ENCODE results near the gene PSMB4. TPM values are rescaled to one million over a fixed set of nuclear protein-coding genes. Genes with fewer than 3 reads are reported as not detected.
"Not testable (repeated sequence)": the region's sequence is repeated elsewhere in the genome, so short reads cannot be mapped to it uniquely, and the experiment has no call there.

PSMB4 gene
- polyA plus RNA-seq (2013, experiment 1 of 2): 308 TPM
- polyA plus RNA-seq (2013, experiment 2 of 2): 270 TPM

DNA sequence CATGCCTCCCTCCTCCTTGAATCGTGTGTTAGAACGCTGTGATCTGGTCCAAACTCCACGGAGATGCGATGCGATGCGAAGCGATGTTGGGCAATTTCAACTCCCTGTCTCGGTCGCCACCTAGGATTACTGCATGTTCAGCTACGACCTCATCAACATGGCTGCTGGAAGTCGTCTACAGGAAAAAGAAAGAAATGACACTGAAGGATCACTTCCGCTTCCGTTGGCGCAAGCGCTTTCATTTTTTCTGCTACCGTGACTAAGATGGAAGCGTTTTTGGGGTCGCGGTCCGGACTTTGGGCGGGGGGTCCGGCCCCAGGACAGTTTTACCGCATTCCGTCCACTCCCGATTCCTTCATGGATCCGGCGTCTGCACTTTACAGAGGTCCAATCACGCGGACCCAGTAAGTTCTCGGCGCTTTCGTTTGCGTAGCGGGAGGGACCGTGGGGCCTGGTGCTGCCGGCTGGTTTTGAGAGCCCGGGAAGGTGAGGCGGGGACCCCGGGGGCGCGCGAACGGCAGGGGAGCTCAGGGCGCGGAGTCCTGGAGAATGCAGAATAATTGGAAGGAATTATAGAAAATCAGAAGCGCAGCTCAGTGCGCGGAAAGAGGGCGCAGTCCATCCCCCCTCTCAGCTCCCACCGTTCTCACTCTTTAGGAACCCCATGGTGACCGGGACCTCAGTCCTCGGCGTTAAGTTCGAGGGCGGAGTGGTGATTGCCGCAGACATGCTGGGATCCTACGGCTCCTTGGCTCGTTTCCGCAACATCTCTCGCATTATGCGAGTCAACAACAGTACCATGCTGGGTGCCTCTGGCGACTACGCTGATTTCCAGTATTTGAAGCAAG is at the start of gene PSMB4:
Gene PSMB4, plus strand, starts transcription at position 250 of the 848 bp plus-strand sequence. Its CDS starts 15 bp downstream, at position 265.
- 0 to 1% methylated on average over 56 to 58 of the region's 63 CpGs for WGBS, 2 experiments (ENCODE audit: insufficient coverage in 2 of 2)
- peaks cover 39% of the 10 kb centered on the region for H3K36me3 ChIP-seq (ENCODE audit: control insufficient read depth, insufficient read depth, low read length)
- peak within 1 kb of the TSS; percentile 80 for H3K4me3 ChIP-seq (ENCODE audit: extremely low read depth, insufficient read depth, low read length, poor library complexity, severe bottlenecking)
- peak within 1 kb of the TSS; percentile 86 for H3K27ac ChIP-seq (ENCODE audit: low read depth, low read length, severe bottlenecking)
- H3K4me1 ChIP-seq (ENCODE audit: control insufficient read depth, insufficient read depth, low read length, poor library complexity, severe bottlenecking): peaks cover 10% of the 10 kb centered on the region
- no peaks in the 10 kb centered on the region for H3K9me3 ChIP-seq (ENCODE audit: control insufficient read depth, low read length)

GRCh38 chr1:151350323-151350722 is 49.0 kb upstream of the PSMB4 start:
- WGBS, 2 experiments (ENCODE audit: insufficient coverage in 2 of 2): 92% methylated on average over 4 to 7 of the region's 9 CpGs
- not testable (repeated sequence) for H3K4me3 ChIP-seq (ENCODE audit: extremely low read depth, insufficient read depth, low read length, poor library complexity, severe bottlenecking)

GRCh38 chr1:151352021-151352718 is 47.2 kb upstream of the PSMB4 start:
- peaks cover 10% of the 10 kb centered on the region for H3K9me3 ChIP-seq (ENCODE audit: control insufficient read depth, low read length)
- no peak overlapping the region for H3K4me3 ChIP-seq (ENCODE audit: extremely low read depth, insufficient read depth, low read length, poor library complexity, severe bottlenecking)
- H3K4me1 ChIP-seq (ENCODE audit: control insufficient read depth, insufficient read depth, low read length, poor library complexity, severe bottlenecking): no peaks in the 10 kb centered on the region
- WGBS, 2 experiments (ENCODE audit: insufficient coverage in 2 of 2): 93% methylated on average over 5 to 6 of the region's 6 CpGs
- no peaks in the 10 kb centered on the region for H3K36me3 ChIP-seq (ENCODE audit: control insufficient read depth, insufficient read depth, low read length)
- no peak overlapping the region for H3K27ac ChIP-seq (ENCODE audit: low read depth, low read length, severe bottlenecking)

More at GRCh38 chr1:151350323-151350722, 49.0 kb upstream of the PSMB4 start:
- H3K36me3 ChIP-seq (ENCODE audit: control insufficient read depth, insufficient read depth, low read length); H3K4me1 ChIP-seq (ENCODE audit: control insufficient read depth, insufficient read depth, low read length, poor library complexity, severe bottlenecking); H3K27ac ChIP-seq (ENCODE audit: low read depth, low read length, severe bottlenecking): not testable (repeated sequence)
- peaks cover 10% of the 10 kb centered on the region for H3K9me3 ChIP-seq (ENCODE audit: control insufficient read depth, low read length)

- Histone ChIP-seq H3K4me1 (ENCODE audit: control insufficient read depth, insufficient read depth, low read length, poor library complexity, severe bottlenecking) (no peaks in the 10 kb centered on the region), H3K27ac (ENCODE audit: low read depth, low read length, severe bottlenecking) (no peak overlapping the region), H3K4me3 (ENCODE audit: extremely low read depth, insufficient read depth, low read length, poor library complexity, severe bottlenecking) (no peak overlapping the region), H3K36me3 (ENCODE audit: control insufficient read depth, insufficient read depth, low read length) (no peaks in the 10 kb centered on the region), H3K9me3 (ENCODE audit: control insufficient read depth, low read length) (peaks cover 12% of the 10 kb centered on the region)
- WGBS, 2 experiments (ENCODE audit: insufficient coverage in 2 of 2): 67% methylated on average over 1 of the region's 2 CpGs; no CpG with 5 or more reads in 1 of the 2 experiments
Measured at GRCh38 chr1:151356696-151357095, 42.7 kb upstream of the PSMB4 start.

- H3K4me1 ChIP-seq (ENCODE audit: control insufficient read depth, insufficient read depth, low read length, poor library complexity, severe bottlenecking): no peaks in the 10 kb centered on the region
- peaks cover 20% of the 10 kb centered on the region for H3K36me3 ChIP-seq (ENCODE audit: control insufficient read depth, insufficient read depth, low read length)
- H3K27ac ChIP-seq (ENCODE audit: low read depth, low read length, severe bottlenecking): no peak overlapping the region
- peaks cover 12% of the 10 kb centered on the region for H3K9me3 ChIP-seq (ENCODE audit: control insufficient read depth, low read length)
- H3K4me3 ChIP-seq (ENCODE audit: extremely low read depth, insufficient read depth, low read length, poor library complexity, severe bottlenecking): no peak overlapping the region
Measured at GRCh38 chr1:151361883-151362282, 37.5 kb upstream of the PSMB4 start.

GRCh38 chr1:151362308-151363155 is 36.8 kb upstream of the PSMB4 start:
- Histone ChIP-seq H3K9me3 (ENCODE audit: control insufficient read depth, low read length) (peaks cover 12% of the 10 kb centered on the region), H3K4me3 (ENCODE audit: extremely low read depth, insufficient read depth, low read length, poor library complexity, severe bottlenecking) (no peak overlapping the region), H3K4me1 (ENCODE audit: control insufficient read depth, insufficient read depth, low read length, poor library complexity, severe bottlenecking) (no peaks in the 10 kb centered on the region), H3K27ac (ENCODE audit: low read depth, low read length, severe bottlenecking) (no peak overlapping the region), H3K36me3 (ENCODE audit: control insufficient read depth, insufficient read depth, low read length) (peaks cover 20% of the 10 kb centered on the region)
- 94 to 100% methylated on average over 1 to 2 of the region's 3 CpGs for WGBS, 2 experiments (ENCODE audit: insufficient coverage in 2 of 2)

- H3K36me3 ChIP-seq (ENCODE audit: control insufficient read depth, insufficient read depth, low read length): peaks cover 23% of the 10 kb centered on the region
- peaks cover 1% of the 10 kb centered on the region for H3K4me1 ChIP-seq (ENCODE audit: control insufficient read depth, insufficient read depth, low read length, poor library complexity, severe bottlenecking)
- no peak overlapping the region for H3K27ac ChIP-seq (ENCODE audit: low read depth, low read length, severe bottlenecking)
- H3K4me3 ChIP-seq (ENCODE audit: extremely low read depth, insufficient read depth, low read length, poor library complexity, severe bottlenecking): no peak overlapping the region
- WGBS, 2 experiments (ENCODE audit: insufficient coverage in 2 of 2): 78 to 90% methylated on average over 1 to 3 of the region's 4 CpGs
- peaks cover 12% of the 10 kb centered on the region for H3K9me3 ChIP-seq (ENCODE audit: control insufficient read depth, low read length)
Measured at GRCh38 chr1:151364996-151365395, 34.4 kb upstream of the PSMB4 start.

- 95 to 100% methylated on average over 4 of the region's 8 CpGs for WGBS, 2 experiments (ENCODE audit: insufficient coverage in 2 of 2)
- H3K4me3 ChIP-seq (ENCODE audit: extremely low read depth, insufficient read depth, low read length, poor library complexity, severe bottlenecking): no peak overlapping the region
- H3K9me3 ChIP-seq (ENCODE audit: control insufficient read depth, low read length): no peaks in the 10 kb centered on the region
- H3K36me3 ChIP-seq (ENCODE audit: control insufficient read depth, insufficient read depth, low read length): peaks cover 23% of the 10 kb centered on the region
- H3K27ac ChIP-seq (ENCODE audit: low read depth, low read length, severe bottlenecking): no peak overlapping the region
- H3K4me1 ChIP-seq (ENCODE audit: control insufficient read depth, insufficient read depth, low read length, poor library complexity, severe bottlenecking): peaks cover 18% of the 10 kb centered on the region
Measured at GRCh38 chr1:151367658-151368392, 31.5 kb upstream of the PSMB4 start.

- Histone ChIP-seq H3K9me3 (ENCODE audit: control insufficient read depth, low read length) (no peaks in the 10 kb centered on the region), H3K4me1 (ENCODE audit: control insufficient read depth, insufficient read depth, low read length, poor library complexity, severe bottlenecking) (peaks cover 18% of the 10 kb centered on the region), H3K4me3 (ENCODE audit: extremely low read depth, insufficient read depth, low read length, poor library complexity, severe bottlenecking) (no peak overlapping the region), H3K27ac (ENCODE audit: low read depth, low read length, severe bottlenecking) (no peak overlapping the region), H3K36me3 (ENCODE audit: control insufficient read depth, insufficient read depth, low read length) (peaks cover 23% of the 10 kb centered on the region)
- WGBS, 2 experiments (ENCODE audit: insufficient coverage in 2 of 2): 92 to 94% methylated on average over 16 to 20 of the region's 20 CpGs
Measured at GRCh38 chr1:151368393-151369301, 30.7 kb upstream of the PSMB4 start.

All from mesodermal cell (in vitro differentiated cells).